RWPE1 (cell line): ENCODE measurements around the gene BDH1.
A peak's percentile ranks its signal among the peaks of the same experiment; 100 is the strongest.

Experiments
- CTCF ChIA-PET: fragments of 350-600 bp; sonication (Branson Sonifier 250); formaldehyde crosslinking; extraction: SDS; loops from one replicate; lab custom pipeline; 2021; lab: Yijun Ruan, JAX
- POLR2A ChIA-PET: fragments of 400-600 bp; formaldehyde crosslinking; extraction: SDS; loops from one replicate; lab custom pipeline; 2020; ENCODE audit warnings: antibody characterized with exemption; ENCODE audit not compliant: low non-redundant PET; lab: Yijun Ruan, JAX
- DNase-seq: peaks from one replicate; pipeline ENCODE4 v3.0.0; 2012; ENCODE audit warnings: low spot score
- H3K27ac ChIP-seq: fragments of 450-650 bp; 2 replicates; pipeline ENCODE4 v1.5.1; 2017
- TF ChIP-seq, protein P1 (sequence below): fragments of 450-650 bp; conservative IDR thresholded peaks from 2 replicates; pipeline ENCODE4 v1.5.1; 2017; ENCODE audit warnings: low read depth, mild to moderate bottlenecking

The BDH1 gene

DNA sequence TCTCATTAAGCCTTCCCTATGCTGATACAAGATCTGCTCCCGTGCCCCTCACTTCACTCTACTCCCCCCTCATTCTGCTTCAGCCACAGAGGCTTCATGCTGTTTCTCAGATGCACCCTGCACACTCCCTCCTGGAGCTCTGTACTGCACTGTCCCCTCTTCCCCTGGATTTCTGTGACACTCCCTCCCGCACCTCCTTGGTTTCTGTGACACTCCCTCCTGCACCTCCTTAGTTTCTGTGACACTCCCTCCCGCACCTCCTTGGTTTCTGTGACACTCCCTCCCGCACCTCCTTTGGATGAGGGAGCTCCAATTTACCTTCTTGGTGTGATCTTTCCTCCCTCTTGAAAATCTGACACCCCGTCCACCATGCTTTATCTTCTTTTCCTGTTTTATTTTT lies 28.2 kb downstream of the BDH1 start:
- H3K27ac ChIP-seq, result no peak overlapping the region
- ChIA-PET CTCF (no interaction called here), POLR2A (no interaction called here)
- TF ChIP-seq, protein P1, sequence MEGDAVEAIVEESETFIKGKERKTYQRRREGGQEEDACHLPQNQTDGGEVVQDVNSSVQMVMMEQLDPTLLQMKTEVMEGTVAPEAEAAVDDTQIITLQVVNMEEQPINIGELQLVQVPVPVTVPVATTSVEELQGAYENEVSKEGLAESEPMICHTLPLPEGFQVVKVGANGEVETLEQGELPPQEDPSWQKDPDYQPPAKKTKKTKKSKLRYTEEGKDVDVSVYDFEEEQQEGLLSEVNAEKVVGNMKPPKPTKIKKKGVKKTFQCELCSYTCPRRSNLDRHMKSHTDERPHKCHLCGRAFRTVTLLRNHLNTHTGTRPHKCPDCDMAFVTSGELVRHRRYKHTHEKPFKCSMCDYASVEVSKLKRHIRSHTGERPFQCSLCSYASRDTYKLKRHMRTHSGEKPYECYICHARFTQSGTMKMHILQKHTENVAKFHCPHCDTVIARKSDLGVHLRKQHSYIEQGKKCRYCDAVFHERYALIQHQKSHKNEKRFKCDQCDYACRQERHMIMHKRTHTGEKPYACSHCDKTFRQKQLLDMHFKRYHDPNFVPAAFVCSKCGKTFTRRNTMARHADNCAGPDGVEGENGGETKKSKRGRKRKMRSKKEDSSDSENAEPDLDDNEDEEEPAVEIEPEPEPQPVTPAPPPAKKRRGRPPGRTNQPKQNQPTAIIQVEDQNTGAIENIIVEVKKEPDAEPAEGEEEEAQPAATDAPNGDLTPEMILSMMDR, result no peak
- DNase-seq, result no peak

DNA sequence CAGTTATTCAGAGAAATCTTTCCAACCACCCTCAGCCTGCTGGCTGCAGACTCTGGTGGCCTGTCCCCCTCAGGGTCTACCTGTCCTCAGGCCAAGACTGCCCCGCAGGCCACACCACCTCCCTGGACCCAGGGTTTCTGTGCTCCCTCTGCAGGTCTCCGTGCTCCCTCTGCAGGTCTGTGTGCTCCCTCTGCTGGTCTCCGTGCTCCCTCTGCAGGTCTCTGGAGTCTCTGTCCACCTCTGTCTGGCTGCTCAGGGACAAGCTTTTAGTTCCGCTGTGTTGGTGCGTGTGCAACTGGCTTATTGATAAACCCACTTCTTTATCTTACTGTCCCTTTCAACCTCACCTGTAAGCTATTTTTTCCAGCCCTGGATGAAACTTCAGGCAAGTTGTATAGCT lies 30.1 kb downstream of the BDH1 start:
- DNase-seq, result no peak
- ChIA-PET CTCF (interaction anchor here (0.6 to 1.5 kb wide), 9 partner anchors 11 to 630 kb away, joined by 3 to 12 read pairs (median 4); no protein-coding TSS in a partner anchor), POLR2A (interaction anchor here (0.5 kb wide), 1 partner anchor 69 kb away, joined by 5 read pairs; no protein-coding TSS in a partner anchor)
- TF ChIP-seq, protein P1, result no peak
- H3K27ac ChIP-seq, result 0 out of 2 replicates have a peak overlapping the region, but pooled peaks have one; percentile 9

DNA sequence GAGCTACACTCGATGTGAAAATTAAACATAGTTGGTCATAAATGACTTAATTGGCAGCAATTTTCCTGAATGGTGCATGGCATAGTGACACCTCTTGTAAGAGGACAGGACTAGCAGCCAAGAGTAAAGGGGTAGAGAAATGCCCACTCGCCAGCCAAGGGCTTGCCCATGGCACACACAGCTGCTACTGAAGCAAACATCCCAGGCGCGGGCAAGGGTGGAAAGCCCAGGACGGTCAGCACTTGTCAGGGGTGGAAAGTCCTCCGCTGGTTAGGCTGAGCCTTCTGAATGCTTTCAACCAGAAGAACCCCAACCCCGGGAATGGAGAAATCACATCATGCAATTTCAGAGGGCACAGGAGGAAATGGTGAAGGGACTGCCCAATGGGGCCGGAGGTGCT lies 31.6 kb downstream of the BDH1 start:
- no peak overlapping the region; the same call in 1 of the 2 replicates for H3K27ac ChIP-seq
- POLR2A ChIA-PET, result no interaction called here
- no peak for DNase-seq
- TF ChIP-seq, protein P1, result no peak
- CTCF ChIA-PET, result no interaction called here

DNA sequence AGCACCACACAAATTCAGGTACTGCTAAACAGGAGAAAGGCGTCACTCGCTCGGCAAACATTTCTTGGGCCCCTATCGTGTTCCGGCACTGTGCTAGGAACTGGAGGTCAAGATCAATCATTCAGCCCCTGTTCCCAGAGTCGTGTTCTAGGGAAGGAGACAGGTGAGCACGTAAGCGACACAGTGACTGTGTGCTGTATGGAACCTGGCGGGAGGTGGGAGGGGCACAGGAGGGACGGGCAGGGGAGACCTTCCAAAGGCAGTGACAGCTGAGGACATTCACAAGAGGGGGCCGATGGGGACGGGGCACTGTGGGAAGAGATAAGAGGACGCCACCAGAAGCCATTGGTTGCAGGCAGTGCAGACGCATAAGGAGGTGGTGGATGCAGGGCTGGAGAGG lies 32.2 kb downstream of the BDH1 start:
- no peak for DNase-seq
- TF ChIP-seq, protein P1, result no peak
- H3K27ac ChIP-seq, result peak overlapping the region; percentile 64
- ChIA-PET POLR2A (no interaction called here), CTCF (no interaction called here)

DNA sequence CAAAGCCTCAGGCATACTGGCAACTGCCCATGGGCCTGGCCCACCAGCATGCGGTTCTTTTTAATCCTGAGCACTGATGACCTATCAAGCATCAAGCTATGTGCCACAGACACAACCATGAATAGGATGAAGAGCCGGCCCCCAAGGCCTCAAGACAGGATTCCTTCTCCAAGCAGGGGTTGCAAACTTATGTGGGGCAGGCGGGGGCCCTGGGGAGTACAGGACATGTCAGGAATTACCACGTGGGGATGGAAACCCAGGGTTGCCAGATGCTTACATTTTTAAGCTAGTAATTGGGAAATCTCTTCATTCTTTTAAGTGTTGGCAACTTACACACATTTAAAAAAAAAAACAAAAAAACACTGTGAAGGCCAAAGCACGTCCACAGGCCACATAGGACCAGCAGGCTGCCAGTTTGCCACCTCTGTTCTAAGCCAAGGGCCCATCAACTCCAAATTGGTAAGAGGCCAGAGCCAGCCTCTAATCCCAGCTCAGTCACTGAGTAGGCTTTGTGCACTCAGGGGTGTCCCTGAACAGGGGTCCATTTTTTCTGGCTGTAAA lies 32.8 kb downstream of the BDH1 start:
- H3K27ac ChIP-seq, result peak overlapping the region; percentile 64
- ChIA-PET POLR2A (no interaction called here), CTCF (no interaction called here)
- DNase-seq, result no peak
- TF ChIP-seq, protein P1, result no peak

DNA sequence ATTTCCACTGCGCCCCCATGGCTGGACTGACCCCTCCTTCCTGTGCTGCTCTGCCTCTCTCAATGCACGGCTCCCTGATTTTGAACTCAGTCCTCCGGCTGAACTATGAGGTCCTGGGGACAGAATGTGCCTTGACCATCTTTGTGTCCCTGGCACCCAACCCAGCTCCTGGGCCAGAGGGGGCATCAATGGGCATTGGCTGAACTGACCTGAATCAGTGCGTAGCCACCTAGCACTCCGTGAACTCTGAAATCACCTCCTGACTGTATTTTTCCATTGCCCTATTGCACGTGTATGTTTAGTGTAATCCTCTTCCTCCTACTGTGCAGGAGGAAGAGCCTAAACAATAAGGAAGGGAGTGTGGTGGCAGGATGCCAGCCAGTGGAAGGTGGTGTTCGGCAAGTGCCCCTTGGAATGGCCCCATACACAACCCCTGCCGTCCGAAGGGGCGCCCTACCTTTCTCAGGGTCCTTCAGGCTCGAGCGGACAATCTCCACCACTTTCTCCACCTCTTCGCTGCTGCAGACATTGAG lies 33.5 kb downstream of the BDH1 start:
- ChIA-PET POLR2A (no interaction called here), CTCF (no interaction called here)
- TF ChIP-seq, protein P1, result no peak
- DNase-seq, result no peak
- peak overlapping the region; percentile 64 for H3K27ac ChIP-seq
